Panc1 (cell line): ENCODE data around the gene MAP1LC3C.

Experiments
- CTCF ChIP-seq: fragments of 450-650 bp; IDR thresholded peaks from 2 replicates; pipeline ENCODE4 v1.5.1; 2017; ENCODE audit warnings: mild to moderate bottlenecking
- POLR2AphosphoS5 ChIP-seq: IDR thresholded peaks from 2 replicates; pipeline ENCODE4 v1.6.1; 2012; ENCODE audit warnings: mild to moderate bottlenecking, low read depth, low read length, moderate library complexity
- REST ChIP-seq, 2 experiments: IDR thresholded peaks; 2 replicates each; pipeline ENCODE4 v1.6.1; 2011 to 2012; ENCODE audit warnings: low read depth in 2 of 2, control low read depth in 1 of 2, low read length in 1 of 2, mild to moderate bottlenecking in 1 of 2, moderate library complexity in 1 of 2; ENCODE audit not compliant: insufficient read depth in 1 of 2

- TF ChIP-seq POLR2AphosphoS5 = no peak
- TF ChIP-seq CTCF = no peak
- no peak for TF ChIP-seq REST (IDR thresholded peaks at IDR 0.05; ENCODE audit: insufficient read depth in 1 of 2, low read depth in 2 of 2, low read length in 1 of 2)
Measured at GRCh38 chr1:241963722-241964121, 35.2 kb downstream of the MAP1LC3C start.
